Activated CD8-positive, alpha-beta T cell treated with anti-CD3 and anti-CD28 coated beads for 36 hours (primary cell): ENCODE data around the gene TRMT1L. TPM values are rescaled to one million over a fixed set of nuclear protein-coding genes. Genes with fewer than 3 reads are reported as not detected.
"Not testable (repeated sequence)": the region's sequence is repeated elsewhere in the genome, so short reads cannot be mapped to it uniquely, and the experiment has no call there.

ENCODE experiments used
- ATAC-seq: fragments of 200-7000 bp; cut with Tn5 transposase; one replicate; pipeline ENCODE4 v1.10.0; 2021; ENCODE audit warnings: mild to moderate bottlenecking, moderate library complexity
- CTCF ChIA-PET: fragments of 350-600 bp; sonication (Branson Sonifier 250); formaldehyde crosslinking; loops from one replicate; lab custom pipeline; 2021; ENCODE audit warnings: antibody characterized with exemption; lab: Charles Lee
- POLR2A ChIA-PET: fragments of 350-600 bp; sonication (Branson Sonifier 250); formaldehyde crosslinking; loops from one replicate; lab custom pipeline; 2021; ENCODE audit warnings: antibody characterized with exemption; lab: Charles Lee
- DNase-seq: peaks from one replicate; pipeline ENCODE4 v3.0.0-alpha.2; 2020
- H3K27ac Mint-ChIP-seq: one replicate; pipeline ENCODE4 v1.8.0; 2021; ENCODE audit warnings: mild to moderate bottlenecking, mixed read lengths
- H3K27me3 Mint-ChIP-seq: one replicate; pipeline ENCODE4 v1.8.0; 2021; ENCODE audit warnings: mixed read lengths
- H3K36me3 Mint-ChIP-seq: one replicate; pipeline ENCODE4 v1.8.0; 2021; ENCODE audit warnings: low read depth, mixed read lengths
- H3K4me1 Mint-ChIP-seq: one replicate; pipeline ENCODE4 v1.8.0; 2021; ENCODE audit warnings: low read depth, mixed read lengths
- H3K4me3 Mint-ChIP-seq: one replicate; pipeline ENCODE4 v1.8.0; 2021; ENCODE audit warnings: mild to moderate bottlenecking, moderate library complexity, mixed read lengths
- H3K9me3 Mint-ChIP-seq: one replicate; pipeline ENCODE4 v1.8.0; 2021; ENCODE audit warnings: mixed read lengths
- intact Hi-C: fragments of 100-400 bp; cut with micrococcal nuclease; formaldehyde crosslinking; loops from one replicate; pipeline ENCODE4 v1.10.0; 2022
- total RNA-seq, 2 experiments: library from RNA; stranded (reverse); gene quantifications; one replicate each; pipeline ENCODE4 v1.2.3, GENCODE V29; 2021
- TF ChIP-seq, protein P1 (sequence below): fragments of 200-600 bp; IDR thresholded peaks from one replicate; pipeline ENCODE4 v1.8.0; 2022; ENCODE audit warnings: antibody characterized with exemption, mild to moderate bottlenecking

Gene TRMT1L, protein sequence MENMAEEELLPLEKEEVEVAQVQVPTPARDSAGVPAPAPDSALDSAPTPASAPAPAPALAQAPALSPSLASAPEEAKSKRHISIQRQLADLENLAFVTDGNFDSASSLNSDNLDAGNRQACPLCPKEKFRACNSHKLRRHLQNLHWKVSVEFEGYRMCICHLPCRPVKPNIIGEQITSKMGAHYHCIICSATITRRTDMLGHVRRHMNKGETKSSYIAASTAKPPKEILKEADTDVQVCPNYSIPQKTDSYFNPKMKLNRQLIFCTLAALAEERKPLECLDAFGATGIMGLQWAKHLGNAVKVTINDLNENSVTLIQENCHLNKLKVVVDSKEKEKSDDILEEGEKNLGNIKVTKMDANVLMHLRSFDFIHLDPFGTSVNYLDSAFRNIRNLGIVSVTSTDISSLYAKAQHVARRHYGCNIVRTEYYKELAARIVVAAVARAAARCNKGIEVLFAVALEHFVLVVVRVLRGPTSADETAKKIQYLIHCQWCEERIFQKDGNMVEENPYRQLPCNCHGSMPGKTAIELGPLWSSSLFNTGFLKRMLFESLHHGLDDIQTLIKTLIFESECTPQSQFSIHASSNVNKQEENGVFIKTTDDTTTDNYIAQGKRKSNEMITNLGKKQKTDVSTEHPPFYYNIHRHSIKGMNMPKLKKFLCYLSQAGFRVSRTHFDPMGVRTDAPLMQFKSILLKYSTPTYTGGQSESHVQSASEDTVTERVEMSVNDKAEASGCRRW
- 10 to 100 TPM; 25.6 TPM for total RNA-seq

DNA sequence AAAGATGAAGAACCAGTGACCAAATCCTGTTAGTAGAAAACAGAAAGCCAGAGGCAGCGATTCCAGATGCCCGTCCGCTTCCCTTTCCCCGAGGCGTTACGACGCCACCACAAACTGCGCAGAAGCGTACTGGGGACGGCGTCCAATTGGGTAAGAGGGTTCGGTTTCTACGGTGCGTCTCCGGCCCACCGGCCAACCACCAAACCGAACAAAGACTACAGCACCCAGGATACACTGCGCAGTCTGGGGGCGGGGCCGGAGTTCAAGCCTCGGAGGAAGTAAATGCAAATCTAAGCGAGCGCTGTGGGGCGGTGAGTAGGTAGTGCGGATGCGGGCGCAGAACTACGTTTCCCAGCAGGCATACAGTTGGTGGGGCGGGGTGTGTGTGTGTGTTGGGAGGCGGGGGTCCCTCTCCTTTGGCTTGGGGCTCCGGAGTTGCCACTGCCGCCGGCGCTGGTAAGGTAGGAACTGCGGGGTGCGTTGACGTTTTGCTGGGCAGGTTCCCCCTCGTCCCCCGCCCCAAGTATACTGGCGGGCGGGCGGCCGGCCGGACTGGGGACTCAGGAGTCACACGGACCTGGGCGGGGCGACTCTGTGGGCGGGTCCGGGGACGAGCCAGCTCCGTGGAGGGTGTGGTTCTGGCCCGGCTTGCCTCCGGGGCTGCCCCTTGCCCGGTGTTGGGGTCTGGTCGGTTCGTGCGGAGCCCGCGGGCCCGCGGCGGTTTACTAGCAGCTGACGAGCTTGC lies at the start of gene TRMT1L, which contains the start of gene SWT1:
TRMT1L (minus strand) TSS at position 100 of the 745 bp plus-strand sequence. CDS start 241 bp downstream, outside the sequence.
SWT1 (plus strand) TSS at position 314 of the 745 bp plus-strand sequence. CDS start 3,675 bp downstream, outside the sequence.
- Mint-ChIP-seq H3K4me1 (peaks cover 45% of the 10 kb centered on the region), H3K9me3 (no peaks in the 10 kb centered on the region), H3K36me3 (peaks cover 5% of the 10 kb centered on the region), H3K4me3 (peak within 1 kb of the TSS; percentile 90), H3K27ac (peak within 1 kb of the TSS; percentile 97), H3K27me3 (no peaks in the 10 kb centered on the region)
- peak; percentile 100 for DNase-seq
- TF ChIP-seq, protein P1, sequence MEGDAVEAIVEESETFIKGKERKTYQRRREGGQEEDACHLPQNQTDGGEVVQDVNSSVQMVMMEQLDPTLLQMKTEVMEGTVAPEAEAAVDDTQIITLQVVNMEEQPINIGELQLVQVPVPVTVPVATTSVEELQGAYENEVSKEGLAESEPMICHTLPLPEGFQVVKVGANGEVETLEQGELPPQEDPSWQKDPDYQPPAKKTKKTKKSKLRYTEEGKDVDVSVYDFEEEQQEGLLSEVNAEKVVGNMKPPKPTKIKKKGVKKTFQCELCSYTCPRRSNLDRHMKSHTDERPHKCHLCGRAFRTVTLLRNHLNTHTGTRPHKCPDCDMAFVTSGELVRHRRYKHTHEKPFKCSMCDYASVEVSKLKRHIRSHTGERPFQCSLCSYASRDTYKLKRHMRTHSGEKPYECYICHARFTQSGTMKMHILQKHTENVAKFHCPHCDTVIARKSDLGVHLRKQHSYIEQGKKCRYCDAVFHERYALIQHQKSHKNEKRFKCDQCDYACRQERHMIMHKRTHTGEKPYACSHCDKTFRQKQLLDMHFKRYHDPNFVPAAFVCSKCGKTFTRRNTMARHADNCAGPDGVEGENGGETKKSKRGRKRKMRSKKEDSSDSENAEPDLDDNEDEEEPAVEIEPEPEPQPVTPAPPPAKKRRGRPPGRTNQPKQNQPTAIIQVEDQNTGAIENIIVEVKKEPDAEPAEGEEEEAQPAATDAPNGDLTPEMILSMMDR: no peak
- POLR2A ChIA-PET: interaction anchor here (0.9 to 1.8 kb wide), 6 partner anchors 11 to 540 kb away, joined by 3 to 5 read pairs (median 3); no protein-coding TSS in a partner anchor
- CTCF ChIA-PET: interaction anchor here (1.1 to 6.7 kb wide), 5 partner anchors 13 to 524 kb away, joined by 3 to 71 read pairs (median 4); partner anchors contain the start of gene RNF2
- intact Hi-C loops: loop anchor here (1.0 to 10.0 kb wide), 2 partner anchors 112 to 403 kb away; partner anchors contain the start of genes EDEM3 and RNF2
- peak; percentile 94 for ATAC-seq

DNA sequence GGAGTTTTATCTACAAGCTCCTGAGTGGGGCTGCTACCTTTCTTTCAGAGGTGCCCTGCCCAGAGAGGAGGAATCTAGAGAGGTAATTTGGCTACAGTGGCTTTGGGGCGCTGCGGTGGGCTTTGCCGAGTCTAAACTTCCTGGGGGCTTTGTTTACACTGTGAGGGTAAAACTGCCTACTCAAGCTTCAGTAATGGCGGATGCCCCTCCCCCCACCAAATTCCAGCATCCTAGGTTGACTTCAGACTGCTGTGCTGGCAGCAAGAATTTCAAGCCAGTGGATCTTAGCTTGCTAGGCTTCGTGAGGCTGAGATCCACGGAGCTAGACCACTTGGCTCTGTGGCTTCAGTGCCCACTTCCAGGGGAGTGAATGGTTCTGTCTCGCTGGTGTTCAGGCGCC lies 44.1 kb upstream of the TRMT1L start:
- Mint-ChIP-seq H3K27ac (no peak overlapping the region), H3K36me3 (peaks cover 31% of the 10 kb centered on the region), H3K4me1 (no peaks in the 10 kb centered on the region), H3K9me3 (peaks cover 10% of the 10 kb centered on the region), H3K4me3 (no peak overlapping the region), H3K27me3 (no peaks in the 10 kb centered on the region)
- TF ChIP-seq, protein P1: no peak
- intact Hi-C loops: no loop called here
- CTCF ChIA-PET: no interaction called here
- POLR2A ChIA-PET: no interaction called here
- ATAC-seq (no peak), DNase-seq (no peak)

DNA sequence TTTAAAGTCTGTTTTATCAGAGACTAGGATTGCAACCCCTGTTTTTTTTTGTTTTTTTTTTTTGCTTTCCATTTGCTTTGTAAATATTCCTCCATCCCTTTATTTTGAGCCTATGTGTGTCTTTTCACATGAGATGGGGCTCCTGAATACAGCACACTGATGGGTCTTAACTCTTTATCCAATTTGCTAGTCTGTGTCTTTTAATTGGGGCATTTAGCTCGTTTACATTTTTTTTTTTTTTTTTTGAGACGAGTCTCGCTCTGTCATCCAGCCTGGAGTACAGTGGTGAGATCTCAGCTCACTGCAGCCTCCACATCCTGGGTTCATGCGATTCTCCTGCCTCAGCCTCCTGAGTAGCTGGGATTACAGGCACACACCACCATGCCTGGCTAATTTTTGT lies 42.0 kb upstream of the TRMT1L start:
- H3K4me1 Mint-ChIP-seq, H3K27me3 Mint-ChIP-seq, intact Hi-C loops, H3K27ac Mint-ChIP-seq, CTCF ChIA-PET, ATAC-seq, DNase-seq, H3K4me3 Mint-ChIP-seq: not testable (repeated sequence)
- POLR2A ChIA-PET: interaction anchor here (0.7 kb wide), 1 partner anchor 16 kb away, joined by 4 read pairs; no protein-coding TSS in a partner anchor
- H3K9me3 Mint-ChIP-seq: peaks cover 12% of the 10 kb centered on the region
- peaks cover 38% of the 10 kb centered on the region for H3K36me3 Mint-ChIP-seq

DNA sequence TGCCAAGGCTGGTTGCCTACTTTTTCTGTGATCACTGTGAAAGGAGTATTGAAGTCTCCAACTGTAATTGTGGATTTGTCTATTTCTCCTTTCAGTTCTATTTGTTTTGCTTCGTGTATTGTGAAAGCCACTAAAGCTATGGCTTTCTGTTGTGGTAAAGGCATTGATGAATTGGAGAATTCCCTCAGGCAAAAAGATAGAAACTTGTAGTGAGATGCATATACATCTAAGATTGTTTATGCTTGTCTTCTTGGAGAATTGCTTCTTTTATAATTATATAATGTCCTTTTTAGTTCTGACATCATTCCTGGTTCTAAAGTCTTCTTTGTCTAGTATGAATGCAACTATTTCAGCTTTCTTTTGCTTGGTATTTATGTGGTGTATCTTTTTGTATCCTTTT lies 37.0 kb upstream of the TRMT1L start:
- intact Hi-C loops: no loop called here
- TF ChIP-seq, protein P1: no peak
- Mint-ChIP-seq H3K4me1 (no peaks in the 10 kb centered on the region), H3K27ac (no peak overlapping the region), H3K27me3 (no peaks in the 10 kb centered on the region), H3K36me3 (peaks cover 28% of the 10 kb centered on the region), H3K9me3 (peaks cover 12% of the 10 kb centered on the region), H3K4me3 (no peak overlapping the region)
- no peak for DNase-seq
- POLR2A ChIA-PET: no interaction called here
- ATAC-seq: no peak
- CTCF ChIA-PET: no interaction called here
